GM23338 (cell line): ENCODE results near the gene GRB14. TPM values are rescaled to one million over a fixed set of nuclear protein-coding genes. Genes with fewer than 3 reads are reported as not detected.

ENCODE experiments used
- ATAC-seq: fragments of 200-7000 bp; cut with Tn5 transposase; 3 replicates; pipeline ENCODE4 v1.9.1; 2020
- DNase-seq: peaks from one replicate; pipeline ENCODE4 v3.0.0-alpha.2; 2015; ENCODE audit warnings: low spot score
- H2AFZ ChIP-seq: fragments of 200-600 bp; sonication (generic); 2 replicates; pipeline ENCODE4 v1.8.0; 2016; ENCODE audit warnings: antibody characterized with exemption, mild to moderate bottlenecking, moderate library complexity
- H3F3A ChIP-seq: fragments of 200-600 bp; sonication (generic); replicated peaks from 2 replicates; pipeline ENCODE4 v1.8.0; 2017; ENCODE audit warnings: antibody characterized with exemption, mixed run types, low read depth
- H3K27ac ChIP-seq: fragments of 200-600 bp; sonication (generic); 2 replicates; pipeline ENCODE4 v1.6.1; 2016; ENCODE audit warnings: low read depth
- H3K27me3 ChIP-seq: fragments of 200-600 bp; sonication (generic); 2 replicates; pipeline ENCODE4 v1.8.0; 2016; ENCODE audit warnings: mild to moderate bottlenecking, mixed run types, moderate library complexity; ENCODE audit not compliant: insufficient read depth
- H3K36me3 ChIP-seq: fragments of 200-600 bp; sonication (generic); 2 replicates; pipeline ENCODE4 v1.8.0; 2016; ENCODE audit warnings: mild to moderate bottlenecking; ENCODE audit not compliant: insufficient read depth
- H3K4me1 ChIP-seq: fragments of 200-600 bp; sonication (generic); 2 replicates; pipeline ENCODE4 v1.8.0; 2016; ENCODE audit warnings: mild to moderate bottlenecking, moderate library complexity; ENCODE audit not compliant: insufficient read depth
- H3K4me2 ChIP-seq: fragments of 200-600 bp; sonication (generic); 2 replicates; pipeline ENCODE4 v1.7.1; 2017; ENCODE audit warnings: mixed run types
- H3K4me3 ChIP-seq: fragments of 200-600 bp; sonication (generic); 2 replicates; pipeline ENCODE4 v1.6.1; 2016; ENCODE audit warnings: mixed run types
- H3K79me2 ChIP-seq: fragments of 200-600 bp; sonication (generic); replicated peaks from 2 replicates; pipeline ENCODE4 v1.8.0; 2017; ENCODE audit warnings: mild to moderate bottlenecking; ENCODE audit not compliant: insufficient read depth
- H3K9me2 ChIP-seq: fragments of 200-600 bp; sonication (generic); 2 replicates; pipeline ENCODE4 v1.8.0; 2017; ENCODE audit not compliant: insufficient read depth
- H4K20me1 ChIP-seq: fragments of 200-600 bp; sonication (generic); replicated peaks from 2 replicates; pipeline ENCODE4 v1.8.0; 2017; ENCODE audit warnings: mild to moderate bottlenecking; ENCODE audit not compliant: insufficient read depth
- H3K27ac Mint-ChIP-seq: 2 replicates; pipeline ENCODE4 v1.8.0; 2020; ENCODE audit warnings: inconsistent platforms, mild to moderate bottlenecking, moderate library complexity, mixed read lengths
- H3K27me3 Mint-ChIP-seq: 3 replicates; pipeline ENCODE4 v1.8.0; 2022; ENCODE audit warnings: low read depth, mild to moderate bottlenecking, moderate library complexity, mixed read lengths, inconsistent platforms; ENCODE audit not compliant: insufficient read depth, poor library complexity
- H3K36me3 Mint-ChIP-seq: 3 replicates; pipeline ENCODE4 v1.8.0; 2021; ENCODE audit warnings: low read depth, mild to moderate bottlenecking, inconsistent platforms, moderate library complexity, mixed read lengths
- H3K4me1 Mint-ChIP-seq: 3 replicates; pipeline ENCODE4 v1.8.0; 2020; ENCODE audit warnings: mild to moderate bottlenecking, inconsistent platforms, mixed read lengths
- H3K4me3 Mint-ChIP-seq: 3 replicates; pipeline ENCODE4 v1.8.0; 2021; ENCODE audit warnings: moderate library complexity, mild to moderate bottlenecking, inconsistent platforms, mixed read lengths
- H3K9me3 Mint-ChIP-seq: 3 replicates; pipeline ENCODE4 v1.8.0; 2020; ENCODE audit warnings: moderate library complexity, mild to moderate bottlenecking, inconsistent platforms, mixed read lengths
- CREB1 ChIP-seq: fragments of 250-450 bp; sonication (Bioruptor Pico); IDR thresholded peaks from 2 replicates; pipeline ENCODE4 v1.5.0; 2020; ENCODE audit warnings: low read depth, mild to moderate bottlenecking, moderate library complexity
- CTCF ChIP-seq, 2 experiments: fragments of 200-600 bp in 1 of 2; sonication (generic) in 1 of 2; conservative IDR thresholded peaks; 2 replicates each; pipeline versions ENCODE4 v1.5.1 to v1.6.1; 2016 to 2017; ENCODE audit warnings: antibody characterized with exemption in 2 of 2, low read depth in 2 of 2, mild to moderate bottlenecking in 2 of 2, moderate library complexity in 1 of 2
- EZH2 ChIP-seq: fragments of 200-600 bp; sonication (generic); IDR thresholded peaks from one replicate; pipeline ENCODE4 v1.8.0; 2017; ENCODE audit warnings: antibody characterized with exemption, mild to moderate bottlenecking, low read depth; ENCODE audit not compliant: unreplicated experiment
- EZH2phosphoT487 ChIP-seq: fragments of 200-600 bp; sonication (generic); IDR thresholded peaks from one replicate; pipeline ENCODE4 v1.8.1; 2018; ENCODE audit warnings: antibody characterized with exemption; ENCODE audit not compliant: unreplicated experiment
- JUNB ChIP-seq: IDR thresholded peaks from one replicate; pipeline ENCODE4 v1.6.1; 2016; ENCODE audit warnings: antibody characterized with exemption; ENCODE audit not compliant: unreplicated experiment
- NANOG ChIP-seq: IDR thresholded peaks from 2 replicates; pipeline ENCODE4 v1.6.1; 2016; ENCODE audit warnings: antibody characterized with exemption, borderline replicate concordance
- POLR2AphosphoS5 ChIP-seq: IDR thresholded peaks from 2 replicates; pipeline ENCODE4 v1.6.1; 2016; ENCODE audit warnings: antibody characterized with exemption, low read depth
- STAT1 ChIP-seq: IDR thresholded peaks from one replicate; pipeline ENCODE4 v1.6.1; 2016; ENCODE audit warnings: antibody characterized with exemption; ENCODE audit not compliant: unreplicated experiment
- ZNF114 ChIP-seq: fragments of 250-450 bp; sonication (Bioruptor Pico); IDR thresholded peaks from 2 replicates; pipeline ENCODE4 v1.5.0; 2020; ENCODE audit warnings: mild to moderate bottlenecking, moderate library complexity
- ZNF462 ChIP-seq: fragments of 250-450 bp; sonication (Bioruptor Pico); IDR thresholded peaks from 2 replicates; pipeline ENCODE4 v1.5.0; 2020; ENCODE audit warnings: mild to moderate bottlenecking, moderate library complexity
- polyA plus RNA-seq: library from polyadenylated mRNA; unstranded; fragments of >200 nt; fragmentation: Nextera tagmentation; extraction: Ambion mirVana; gene quantifications from 2 replicates; pipeline ENCODE4 v1.2.1, GENCODE V29; 2016
- total RNA-seq: library from RNA; depleted of rRNA; stranded (reverse); fragments of >200 nt; shearing (Covaris generic); gene quantifications from 2 replicates; pipeline ENCODE4 v1.2.3, GENCODE V29; 2014
- TF ChIP-seq, protein P1 (sequence below): IDR thresholded peaks from 2 replicates; pipeline ENCODE4 v1.6.1; 2016; ENCODE audit warnings: antibody characterized with exemption

GRB14 gene
- total and polyA plus RNA-seq, 2 experiments from 2014 or later: 16.0 to 28.9 TPM

- Mint-ChIP-seq H3K4me1 (peaks cover 3% of the 10 kb centered on the region; the same call in 1 of the 3 replicates), H3K4me3 (no peak overlapping the region), H3K9me3 (no peaks in the 10 kb centered on the region), H3K27me3 (peaks cover 4% of the 10 kb centered on the region), H3K27ac (no peak overlapping the region), H3K36me3 (no peaks in the 10 kb centered on the region)
- Histone ChIP-seq H3K4me3 (no peak overlapping the region), H3F3A (no peaks in the 10 kb centered on the region), H3K4me2 (no peak overlapping the region), H3K36me3 (no peaks in the 10 kb centered on the region), H3K27ac (no peak overlapping the region), H3K4me1 (no peaks in the 10 kb centered on the region), H4K20me1 (no peaks in the 10 kb centered on the region), H3K79me2 (no peaks in the 10 kb centered on the region), H2AFZ (no peak overlapping the region), H3K9me2 (no peaks in the 10 kb centered on the region), H3K27me3 (no peaks in the 10 kb centered on the region)
- TF ChIP-seq, protein P1, sequence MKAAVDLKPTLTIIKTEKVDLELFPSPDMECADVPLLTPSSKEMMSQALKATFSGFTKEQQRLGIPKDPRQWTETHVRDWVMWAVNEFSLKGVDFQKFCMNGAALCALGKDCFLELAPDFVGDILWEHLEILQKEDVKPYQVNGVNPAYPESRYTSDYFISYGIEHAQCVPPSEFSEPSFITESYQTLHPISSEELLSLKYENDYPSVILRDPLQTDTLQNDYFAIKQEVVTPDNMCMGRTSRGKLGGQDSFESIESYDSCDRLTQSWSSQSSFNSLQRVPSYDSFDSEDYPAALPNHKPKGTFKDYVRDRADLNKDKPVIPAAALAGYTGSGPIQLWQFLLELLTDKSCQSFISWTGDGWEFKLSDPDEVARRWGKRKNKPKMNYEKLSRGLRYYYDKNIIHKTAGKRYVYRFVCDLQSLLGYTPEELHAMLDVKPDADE: no peak
- TF ChIP-seq EZH2: no peak
- DNase-seq (no peak), ATAC-seq (no peak)
These were observed 59.3 kb downstream of the GRB14 start for GRCh38 chr2:164561991-164562390.

DNA sequence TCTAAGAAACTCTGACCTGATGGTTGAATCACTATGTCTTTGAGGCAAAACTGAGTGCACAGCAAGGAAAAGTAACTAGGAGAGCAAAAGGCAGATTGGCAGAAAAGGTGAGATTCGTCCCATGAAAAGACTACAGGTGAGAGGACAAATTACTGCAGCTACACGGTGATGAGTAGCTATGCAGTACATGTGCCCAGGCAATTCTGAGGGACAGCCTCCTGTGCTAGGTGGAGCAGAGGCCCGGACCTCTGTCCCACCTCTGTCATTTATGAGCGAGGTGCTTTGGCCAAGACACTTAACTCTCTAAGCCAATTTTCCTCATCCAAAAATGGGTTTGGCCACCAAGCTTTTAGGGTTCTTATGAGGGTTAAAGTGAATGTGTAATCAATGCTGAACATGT lies 59.9 kb downstream of the GRB14 start:
- Histone ChIP-seq H3K4me1 (no peaks in the 10 kb centered on the region), H3K36me3 (no peaks in the 10 kb centered on the region), H2AFZ (no peak overlapping the region), H3K9me2 (no peaks in the 10 kb centered on the region), H3K4me2 (no peak overlapping the region), H3K79me2 (no peaks in the 10 kb centered on the region), H3K27ac (no peak overlapping the region), H3K4me3 (no peak overlapping the region), H4K20me1 (no peaks in the 10 kb centered on the region), H3F3A (no peaks in the 10 kb centered on the region), H3K27me3 (no peaks in the 10 kb centered on the region)
- no peak for ATAC-seq
- no peak overlapping the region for H3K4me3 Mint-ChIP-seq
- peaks cover 3% of the 10 kb centered on the region; the same call in 1 of the 3 replicates for H3K4me1 Mint-ChIP-seq
- H3K27ac Mint-ChIP-seq: no peak overlapping the region
- no peaks in the 10 kb centered on the region for H3K36me3 Mint-ChIP-seq
- H3K9me3 Mint-ChIP-seq: no peaks in the 10 kb centered on the region
- no peak for DNase-seq
- peaks cover 4% of the 10 kb centered on the region for H3K27me3 Mint-ChIP-seq
- TF ChIP-seq POLR2AphosphoS5: no peak
- TF ChIP-seq, protein P1: no peak
- TF ChIP-seq EZH2phosphoT487: no peak
- TF ChIP-seq CREB1 (CRISPR knock-in tag): no peak
- no peak for TF ChIP-seq JUNB
- no peak for TF ChIP-seq EZH2
- no peak for TF ChIP-seq CTCF (conservative IDR thresholded peaks at IDR 0.05; ENCODE audit: low read depth in 2 of 2)
- no peak for TF ChIP-seq STAT1
- no peak for TF ChIP-seq NANOG
- TF ChIP-seq ZNF114 (CRISPR knock-in tag): no peak
- TF ChIP-seq ZNF462 (CRISPR knock-in tag): no peak
